Fibroblast of villous mesenchyme (primary cell): ENCODE measurements around the gene B4GALT6. TPM values are rescaled to one million over a fixed set of nuclear protein-coding genes. Genes with fewer than 3 reads are reported as not detected.
A peak's percentile ranks its signal among the peaks of the same experiment; 100 is the strongest.

Source experiments
- DNase-seq: peaks from one replicate; pipeline ENCODE4 v3.0.0-alpha.2; 2010; ENCODE audit warnings: low read depth
- H3K4me3 ChIP-seq: 2 replicates; pipeline ENCODE4 v1.5.1; 2011; ENCODE audit warnings: low read depth, mild to moderate bottlenecking, low read length
- total RNA-seq: library from RNA; depleted of rRNA; stranded (reverse); fragments of >200 nt; gene quantifications from 2 replicates; pipeline ENCODE4 v1.2.3, GENCODE V29; 2012
- TF ChIP-seq, protein P1 (sequence below): IDR thresholded peaks from 2 replicates; pipeline ENCODE4 v1.5.1; 2012; ENCODE audit warnings: low read depth, mild to moderate bottlenecking, low read length; ENCODE audit not compliant: insufficient read depth

The B4GALT6 gene
- total RNA-seq, 1 donor: 8.6 TPM

DNA sequence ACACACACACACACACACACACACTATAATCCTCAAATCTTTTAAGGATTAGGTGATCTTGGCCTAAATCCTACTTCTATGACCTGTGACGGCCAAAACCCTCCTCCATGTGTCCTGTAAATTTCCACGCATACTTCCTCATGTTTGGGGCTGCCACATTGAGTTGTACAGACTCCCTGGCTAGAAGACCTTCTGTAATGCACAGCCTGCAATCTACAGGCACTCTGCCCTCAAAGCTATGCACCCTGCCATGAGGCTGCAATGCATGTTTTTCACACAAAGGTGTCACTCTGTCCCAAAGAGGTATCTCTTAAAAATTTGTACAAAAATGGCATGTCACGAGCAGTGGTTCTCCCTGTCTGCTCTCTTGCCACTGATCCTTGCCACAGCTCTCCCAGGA, 26.4 kb upstream of the B4GALT6 start:
- TF ChIP-seq, protein P1, sequence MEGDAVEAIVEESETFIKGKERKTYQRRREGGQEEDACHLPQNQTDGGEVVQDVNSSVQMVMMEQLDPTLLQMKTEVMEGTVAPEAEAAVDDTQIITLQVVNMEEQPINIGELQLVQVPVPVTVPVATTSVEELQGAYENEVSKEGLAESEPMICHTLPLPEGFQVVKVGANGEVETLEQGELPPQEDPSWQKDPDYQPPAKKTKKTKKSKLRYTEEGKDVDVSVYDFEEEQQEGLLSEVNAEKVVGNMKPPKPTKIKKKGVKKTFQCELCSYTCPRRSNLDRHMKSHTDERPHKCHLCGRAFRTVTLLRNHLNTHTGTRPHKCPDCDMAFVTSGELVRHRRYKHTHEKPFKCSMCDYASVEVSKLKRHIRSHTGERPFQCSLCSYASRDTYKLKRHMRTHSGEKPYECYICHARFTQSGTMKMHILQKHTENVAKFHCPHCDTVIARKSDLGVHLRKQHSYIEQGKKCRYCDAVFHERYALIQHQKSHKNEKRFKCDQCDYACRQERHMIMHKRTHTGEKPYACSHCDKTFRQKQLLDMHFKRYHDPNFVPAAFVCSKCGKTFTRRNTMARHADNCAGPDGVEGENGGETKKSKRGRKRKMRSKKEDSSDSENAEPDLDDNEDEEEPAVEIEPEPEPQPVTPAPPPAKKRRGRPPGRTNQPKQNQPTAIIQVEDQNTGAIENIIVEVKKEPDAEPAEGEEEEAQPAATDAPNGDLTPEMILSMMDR: no peak
- DNase-seq: peak; percentile 92

DNA sequence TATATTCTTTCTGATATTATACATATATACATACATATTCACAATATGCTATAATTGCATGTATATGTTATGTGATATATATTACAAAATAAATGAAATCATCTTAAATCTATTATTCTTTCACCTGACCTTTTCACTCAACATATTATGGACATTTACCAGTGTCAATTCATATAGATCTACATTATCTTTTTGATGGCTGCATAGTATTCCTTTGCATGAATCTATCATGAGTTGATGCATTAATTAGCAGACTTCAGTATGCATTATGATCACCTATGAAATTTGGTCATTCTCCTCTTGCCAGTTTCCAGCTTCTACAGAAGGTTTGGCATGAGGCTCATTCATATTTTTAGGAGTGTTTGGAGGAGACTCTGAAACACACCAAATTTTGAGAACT, 23.4 kb upstream of the B4GALT6 start:
- no peak overlapping the region for H3K4me3 ChIP-seq
- TF ChIP-seq, protein P1: no peak
- DNase-seq: no peak

More for the DNA sequence above, 26.4 kb upstream of the B4GALT6 start:
- no peak overlapping the region for H3K4me3 ChIP-seq

DNA sequence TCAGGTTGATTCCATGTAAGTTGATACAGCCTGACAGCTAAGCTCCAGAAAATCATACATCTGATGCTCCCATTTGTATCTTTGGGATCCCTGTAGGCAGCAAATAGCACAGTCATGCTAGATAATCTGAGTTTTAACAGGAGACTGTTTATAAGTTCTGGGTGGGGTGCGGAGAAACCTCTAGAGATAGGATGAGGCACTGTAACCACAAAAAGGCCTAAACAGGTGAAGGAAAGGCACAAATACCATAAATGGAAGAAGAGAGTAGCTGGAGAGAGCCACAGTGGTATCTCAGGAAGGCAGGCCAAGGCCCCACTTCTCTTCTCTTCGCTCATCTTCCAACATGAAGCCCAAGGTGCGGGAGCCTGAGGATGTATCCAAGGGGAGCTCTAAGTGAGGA, 18.1 kb upstream of the B4GALT6 start:
- TF ChIP-seq, protein P1: no peak
- H3K4me3 ChIP-seq: no peak overlapping the region
- DNase-seq: no peak

DNA sequence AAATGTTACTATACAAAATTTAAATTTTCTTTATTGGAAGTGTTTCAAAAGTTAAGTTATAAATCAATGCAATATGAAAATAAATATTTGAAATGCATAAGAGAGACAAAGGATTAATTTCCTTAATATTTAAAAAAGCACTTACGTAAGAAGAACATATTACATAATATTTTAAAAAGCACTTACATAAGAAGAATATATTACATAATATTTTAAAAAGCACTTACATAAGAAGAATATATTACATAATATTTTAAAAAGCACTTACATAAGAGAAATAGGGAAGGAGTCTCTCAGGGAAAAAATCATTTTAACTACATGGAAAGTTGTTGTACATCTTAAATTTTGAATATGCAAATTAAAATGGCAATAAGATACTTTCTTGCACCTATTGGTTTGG, 17.4 kb upstream of the B4GALT6 start:
- no peak overlapping the region for H3K4me3 ChIP-seq
- no peak for DNase-seq
- TF ChIP-seq, protein P1: no peak

DNA sequence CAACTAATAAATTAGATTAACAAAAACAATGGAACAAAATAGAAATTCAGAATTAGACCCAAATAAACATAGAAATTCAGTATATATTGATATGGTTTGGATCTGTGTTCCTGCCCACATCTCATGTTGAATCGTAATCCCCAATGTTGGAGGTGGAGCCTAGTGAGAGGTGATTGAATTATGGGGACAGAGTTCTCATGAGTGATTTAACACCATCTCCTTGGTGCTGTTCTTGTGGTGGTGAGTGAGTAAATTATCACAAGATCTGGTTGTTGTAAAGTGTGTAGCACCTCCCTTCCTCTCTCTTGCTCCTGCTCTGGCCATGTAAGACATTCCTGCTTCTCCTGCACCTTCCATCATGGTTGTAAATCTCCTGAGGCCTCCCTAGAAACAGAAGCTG, 16.6 kb upstream of the B4GALT6 start:
- TF ChIP-seq, protein P1: no peak
- no peak overlapping the region for H3K4me3 ChIP-seq
- DNase-seq: no peak

DNA sequence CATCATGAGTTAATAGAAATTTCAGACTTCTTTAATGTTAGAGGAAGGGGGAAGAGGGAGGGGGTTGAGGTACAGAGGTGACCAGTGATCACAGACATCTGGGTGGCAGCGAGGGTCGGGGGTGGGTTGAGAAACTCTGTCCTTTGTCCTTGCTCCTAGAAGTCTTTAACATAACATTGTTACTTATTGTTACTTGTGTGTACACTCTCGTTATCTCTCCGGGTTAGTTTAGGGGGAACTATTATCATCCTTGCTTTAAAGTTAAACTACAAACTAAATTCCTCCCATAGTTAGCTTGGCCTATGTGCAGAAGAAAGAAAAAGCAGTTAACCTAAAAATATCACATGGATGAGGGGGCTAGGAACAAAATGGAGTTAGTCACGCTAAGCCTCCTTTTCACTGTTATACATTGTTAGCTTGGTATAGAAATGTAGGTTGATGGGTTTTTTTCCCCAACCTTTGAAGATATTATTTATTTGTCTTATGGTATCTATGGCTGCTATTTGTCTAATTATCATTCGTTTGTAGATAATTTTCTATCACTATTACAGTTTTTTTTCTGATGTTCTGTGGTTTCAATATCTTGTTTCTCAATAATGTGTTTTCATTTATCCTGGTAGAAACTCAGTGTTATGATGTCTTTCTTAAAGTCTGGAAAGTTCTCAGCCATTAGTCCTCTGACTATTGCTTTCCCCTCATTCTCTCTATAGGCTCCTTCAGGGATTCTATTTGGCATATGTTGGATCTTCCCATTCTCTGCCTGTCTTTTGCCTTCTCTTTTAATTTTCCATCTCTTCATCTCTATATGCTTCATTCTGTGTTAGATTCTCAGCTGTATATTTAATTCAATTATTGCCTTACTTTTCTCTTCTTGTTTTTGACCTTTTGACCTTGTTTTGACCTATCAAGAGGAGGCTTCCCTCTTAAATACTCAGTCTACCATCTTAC, 13.2 kb upstream of the B4GALT6 start:
- TF ChIP-seq, protein P1: no peak
- no peak overlapping the region for H3K4me3 ChIP-seq
- DNase-seq: no peak
